Upper lobe of left lung (tissue), 6 donors: ENCODE data around the gene PALM3. TPM values are rescaled to one million over a fixed set of nuclear protein-coding genes. Genes with fewer than 3 reads are reported as not detected.

Experiments used
- ATAC-seq, 2 donors: fragments of 200-7000 bp; cut with Tn5 transposase; one replicate each; pipeline ENCODE4 v1.9.1; 2022; ENCODE audit warnings: mild to moderate bottlenecking in 2 of 2, moderate library complexity in 2 of 2; ENCODE audit not compliant: low FRiP score in 2 of 2
- DNase-seq, 2 donors: peaks; one replicate each; pipeline ENCODE4 v3.0.0-alpha.2; 2019 to 2020
- H3K27ac ChIP-seq, 4 donors: fragments of 200-600 bp; sonication (generic); one replicate each; pipeline ENCODE4 v1.5.1; 2016 to 2019
- H3K27me3 ChIP-seq, 4 donors: fragments of 200-600 bp; sonication (generic); one replicate each; pipeline ENCODE4 v1.5.1; 2017 to 2019
- H3K36me3 ChIP-seq, 4 donors: fragments of 200-600 bp; sonication (generic); one replicate each; pipeline ENCODE4 v1.5.1; 2016 to 2019
- H3K4me1 ChIP-seq, 4 donors: fragments of 200-600 bp; sonication (generic); one replicate each; pipeline ENCODE4 v1.5.1; 2018 to 2019
- H3K4me3 ChIP-seq, 4 donors: fragments of 200-600 bp; sonication (generic); one replicate each; pipeline ENCODE4 v1.5.1; 2017 to 2019; ENCODE audit warnings: mild to moderate bottlenecking in 2 of 4, moderate library complexity in 1 of 4
- H3K9me3 ChIP-seq, 4 donors: fragments of 200-600 bp; sonication (generic); one replicate each; pipeline ENCODE4 v1.5.1; 2018 to 2019
- EP300 ChIP-seq, 4 donors: sonication (generic); formaldehyde crosslinking; IDR thresholded peaks; one replicate each; pipeline ENCODE4 v1.5.1; 2017; ENCODE audit warnings: antibody characterized with exemption in 4 of 4, control low read depth in 2 of 4
- POLR2A ChIP-seq, 4 donors: fragments of 450-650 bp; IDR thresholded peaks; one replicate each; pipeline ENCODE4 v1.5.1; 2016 to 2017; ENCODE audit warnings: antibody characterized with exemption in 4 of 4, mild to moderate bottlenecking in 2 of 4
- POLR2AphosphoS5 ChIP-seq, 2 donors: sonication (generic); formaldehyde crosslinking; IDR thresholded peaks; one replicate each; pipeline ENCODE4 v1.5.1; 2017; ENCODE audit warnings: antibody characterized with exemption in 2 of 2
- WGBS, 2 donors: methylation state at CpG; one replicate each; pipeline ENCODE4 v1.1.5; 2017 to 2018; 5-methylcytosine and 5-hydroxymethylcytosine counted together
- total RNA-seq, 6 donors: library from RNA; depleted of rRNA in 4 of 6; stranded (reverse); fragments of >200 nt in 4 of 6; gene quantifications; one replicate each; pipeline versions ENCODE4 v1.1.0 to v1.2.1, GENCODE V29; 2016 to 2021
- TF ChIP-seq, protein P1 (sequence below), 6 experiments: fragments of 450-650 bp in 4 of 6; fragments of 200-600 bp in 2 of 6; sonication (generic) in 2 of 6; IDR thresholded peaks; one replicate each; pipeline ENCODE4 v1.5.1; 2016 to 2019; ENCODE audit warnings: antibody characterized with exemption in 6 of 6
- donor health status: DM: no; HTN: no; CAD: no; lungs with moderate emphysema.
- donor health status: DM: no; HTN: yes; CAD: no; lungs with severe emphysema.

Gene PALM3
- total RNA-seq, 6 donors from 2014 or later: 0.15 to 123 (median 11.0) TPM

GRCh38 chr19:14091081-14091812 is 29.4 kb upstream of the PALM3 start:
- H3K36me3 ChIP-seq: peaks cover 0 to 19% (median 13%) of the 10 kb centered on the region in 4 donors
- peaks cover 0 to 8% (median 2%) of the 10 kb centered on the region in 4 donors for H3K9me3 ChIP-seq
- peak overlapping the region; percentile 77 to 99 (median 90) for H3K4me3 ChIP-seq
- H3K27me3 ChIP-seq: no peaks in the 10 kb centered on the region
- WGBS, 2 donors: 0 to 2% methylated on average over 11 to 25 of the region's 72 CpGs
- ATAC-seq (peak; percentile 81 to 92), DNase-seq (peak; percentile 81 to 95)
- H3K27ac ChIP-seq: peak overlapping the region; percentile 89 to 94 (median 92)
- TF ChIP-seq EP300 (IDR thresholded peaks at IDR 0.05) (no peak), POLR2A (IDR thresholded peaks at IDR 0.05) (peak in 3 of 4 donors; percentile 44 to 93 (median 69)), POLR2AphosphoS5 (IDR thresholded peaks at IDR 0.05) (peak; percentile 12 to 69)
- TF ChIP-seq, protein P1, sequence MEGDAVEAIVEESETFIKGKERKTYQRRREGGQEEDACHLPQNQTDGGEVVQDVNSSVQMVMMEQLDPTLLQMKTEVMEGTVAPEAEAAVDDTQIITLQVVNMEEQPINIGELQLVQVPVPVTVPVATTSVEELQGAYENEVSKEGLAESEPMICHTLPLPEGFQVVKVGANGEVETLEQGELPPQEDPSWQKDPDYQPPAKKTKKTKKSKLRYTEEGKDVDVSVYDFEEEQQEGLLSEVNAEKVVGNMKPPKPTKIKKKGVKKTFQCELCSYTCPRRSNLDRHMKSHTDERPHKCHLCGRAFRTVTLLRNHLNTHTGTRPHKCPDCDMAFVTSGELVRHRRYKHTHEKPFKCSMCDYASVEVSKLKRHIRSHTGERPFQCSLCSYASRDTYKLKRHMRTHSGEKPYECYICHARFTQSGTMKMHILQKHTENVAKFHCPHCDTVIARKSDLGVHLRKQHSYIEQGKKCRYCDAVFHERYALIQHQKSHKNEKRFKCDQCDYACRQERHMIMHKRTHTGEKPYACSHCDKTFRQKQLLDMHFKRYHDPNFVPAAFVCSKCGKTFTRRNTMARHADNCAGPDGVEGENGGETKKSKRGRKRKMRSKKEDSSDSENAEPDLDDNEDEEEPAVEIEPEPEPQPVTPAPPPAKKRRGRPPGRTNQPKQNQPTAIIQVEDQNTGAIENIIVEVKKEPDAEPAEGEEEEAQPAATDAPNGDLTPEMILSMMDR (IDR thresholded peaks at IDR 0.05): peak in 4 of 6 experiments; percentile 20 to 38 (median 32)
- peaks cover 3 to 24% (median 17%) of the 10 kb centered on the region in 4 donors for H3K4me1 ChIP-seq

DNA sequence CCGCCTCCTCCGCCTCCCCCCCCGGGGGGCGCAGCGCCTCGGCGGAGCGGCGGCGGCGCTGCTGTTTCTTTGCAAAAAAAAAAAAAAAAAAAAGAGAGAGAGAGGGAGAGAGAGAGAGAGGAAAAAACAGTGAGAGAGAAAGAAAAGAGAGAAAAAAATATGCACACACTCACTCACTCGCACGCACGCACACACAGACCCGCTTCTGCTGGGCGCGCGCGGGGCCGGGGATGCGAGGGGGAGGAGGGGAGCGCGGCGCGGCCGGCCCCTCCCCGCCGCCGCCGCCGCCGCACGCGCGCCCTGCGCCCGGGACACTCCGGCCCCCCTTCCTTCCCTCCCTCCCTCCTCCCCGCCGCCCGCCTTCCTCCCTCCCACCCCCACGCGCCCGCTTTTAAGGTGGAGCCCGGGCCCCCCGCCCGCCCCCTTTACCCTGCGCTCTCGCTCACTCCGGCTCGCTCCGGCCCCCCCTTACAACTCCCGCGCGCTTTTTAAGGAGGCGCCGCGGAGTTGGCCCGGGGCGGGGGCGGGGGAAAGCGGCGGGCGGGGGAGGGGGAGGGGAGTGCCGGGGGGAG is 28.7 kb upstream of the PALM3 start, which contains the start of gene SAMD1:
Gene SAMD1, minus strand, starts transcription at position 243 of the 572 bp plus-strand sequence.
- peak within 1 kb of the TSS; percentile 89 to 94 (median 92) for H3K27ac ChIP-seq

DNA sequence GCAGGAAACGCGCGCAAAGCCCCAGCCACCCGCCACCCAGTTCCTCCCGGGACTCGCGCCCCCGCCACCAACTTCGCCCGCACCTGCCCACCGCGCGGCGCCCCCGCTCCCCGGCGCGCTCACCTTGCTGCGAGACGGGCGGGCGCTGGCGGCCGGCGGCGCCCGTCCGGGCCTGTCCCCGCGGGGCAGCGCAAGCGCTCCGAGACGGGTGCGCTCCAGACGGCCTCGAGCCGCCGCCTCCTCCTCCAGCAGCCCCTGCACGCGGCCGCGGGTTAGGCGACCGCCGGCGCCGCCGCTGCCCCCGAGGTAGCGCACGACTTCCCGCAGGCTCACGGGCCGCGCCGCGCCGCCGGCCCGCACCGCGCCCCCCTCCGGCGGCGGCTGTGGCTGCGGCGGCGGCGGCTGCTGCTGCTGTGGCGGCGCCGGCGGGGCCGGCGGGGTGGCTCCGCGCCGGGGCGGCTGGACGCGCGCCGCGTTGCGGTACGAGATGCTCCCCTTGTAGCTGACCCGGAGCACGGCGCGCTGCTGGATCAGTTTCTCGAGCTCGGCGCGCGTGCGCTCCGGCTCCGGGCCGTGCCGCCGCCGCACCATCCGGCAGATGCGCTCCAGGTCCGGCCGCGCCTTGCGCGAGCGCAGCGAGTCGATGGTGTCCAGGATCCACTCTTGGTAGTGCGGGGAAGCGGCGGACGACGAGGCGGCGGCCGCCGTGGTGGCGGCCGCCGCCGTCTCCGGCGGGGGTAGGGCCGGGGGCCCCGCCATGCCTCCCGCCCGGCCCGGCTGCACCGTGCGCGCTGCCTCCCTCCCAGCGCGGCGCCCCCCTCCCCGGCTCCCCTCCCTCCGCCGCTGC is 28.0 kb upstream of the PALM3 start:
- H3K9me3 ChIP-seq: peaks cover 0 to 8% (median 2%) of the 10 kb centered on the region in 4 donors
- TF ChIP-seq, protein P1 (IDR thresholded peaks at IDR 0.05): peak in 5 of 6 experiments; percentile 28 to 51 (median 44)
- no peak for TF ChIP-seq EP300 (IDR thresholded peaks at IDR 0.05)
- H3K36me3 ChIP-seq: peaks cover 0 to 18% (median 12%) of the 10 kb centered on the region in 4 donors
- DNase-seq (peak in 1 of 2 donors; percentile 92), ATAC-seq (peak in 1 of 2 donors; percentile 7)
- peaks cover 3 to 24% (median 17%) of the 10 kb centered on the region in 4 donors for H3K4me1 ChIP-seq
- H3K27me3 ChIP-seq: no peaks in the 10 kb centered on the region
- WGBS, 2 donors: 0% methylated on average over 7 to 17 of the region's 142 CpGs
- H3K27ac ChIP-seq: peak overlapping the region in 3 of 4 donors; percentile 89 to 92 (median 91)
- peak overlapping the region; percentile 36 to 99 (median 86) for H3K4me3 ChIP-seq

More for the DNA sequence above, 28.7 kb upstream of the PALM3 start, which contains the start of gene SAMD1:
- peaks cover 3 to 24% (median 17%) of the 10 kb centered on the region in 4 donors for H3K4me1 ChIP-seq
- TF ChIP-seq POLR2AphosphoS5 (IDR thresholded peaks at IDR 0.05) (no peak), POLR2A (IDR thresholded peaks at IDR 0.05) (no peak), EP300 (IDR thresholded peaks at IDR 0.05) (no peak)
- TF ChIP-seq, protein P1 (IDR thresholded peaks at IDR 0.05): no peak
- DNase-seq (peak; percentile 90 to 96), ATAC-seq (peak in 1 of 2 donors; percentile 79)
- peak within 1 kb of the TSS; percentile 77 to 99 (median 90) for H3K4me3 ChIP-seq
- H3K36me3 ChIP-seq: peaks cover 0 to 18% (median 12%) of the 10 kb centered on the region in 4 donors
- no peaks in the 10 kb centered on the region for H3K27me3 ChIP-seq
- 0 to 1% methylated on average over 27 to 31 of the region's 65 CpGs for WGBS, 2 donors
- H3K9me3 ChIP-seq: peaks cover 0 to 8% (median 2%) of the 10 kb centered on the region in 4 donors

DNA sequence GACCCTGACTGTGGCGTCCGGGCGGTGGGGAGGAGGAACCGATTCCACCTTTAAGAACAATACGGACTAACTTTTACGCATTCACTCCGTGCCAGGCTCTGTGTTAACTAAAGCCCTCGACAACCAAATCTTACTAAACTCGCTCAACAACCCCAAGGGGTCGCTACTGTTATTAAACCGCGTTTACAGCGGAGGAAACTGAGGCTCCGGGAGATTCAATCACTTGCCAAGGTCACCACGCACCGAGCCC is 27.5 kb upstream of the PALM3 start:
- Histone ChIP-seq H3K36me3 (peaks cover 0 to 18% (median 12%) of the 10 kb centered on the region in 4 donors), H3K4me1 (peaks cover 3 to 24% (median 17%) of the 10 kb centered on the region in 4 donors), H3K27me3 (no peaks in the 10 kb centered on the region), H3K9me3 (peaks cover 0 to 8% (median 2%) of the 10 kb centered on the region in 4 donors), H3K27ac (peak overlapping the region in 2 of 4 donors; percentile 21 to 92), H3K4me3 (peak overlapping the region; percentile 36 to 99 (median 86))
- no peak for TF ChIP-seq POLR2A (IDR thresholded peaks at IDR 0.05)
- TF ChIP-seq, protein P1 (IDR thresholded peaks at IDR 0.05): peak in 1 of 6 experiments; percentile 14
- WGBS, 2 donors: 19 to 28% methylated on average over 11 to 16 of the region's 16 CpGs
- ATAC-seq: no peak
- DNase-seq: no peak
